Effector memory CD4-positive, alpha-beta T cell (primary cell): ENCODE data around the gene TWIST2.

Source experiments
- DNase-seq, 3 donors: peaks; one replicate each; pipeline ENCODE4 v3.0.0-alpha.2; 2020
- H3K27ac ChIP-seq: 2 replicates; pipeline ENCODE4 v1.7.0; 2013; ENCODE audit warnings: mild to moderate bottlenecking, low read length, moderate library complexity; ENCODE audit not compliant: insufficient read depth, poor library complexity, severe bottlenecking
- H3K27me3 ChIP-seq: replicated peaks from 2 replicates; pipeline ENCODE4 v1.7.0; 2013; ENCODE audit warnings: mild to moderate bottlenecking, low read length; ENCODE audit not compliant: insufficient read depth, control insufficient read depth, poor library complexity, severe bottlenecking
- H3K36me3 ChIP-seq: 2 replicates; pipeline ENCODE4 v1.7.0; 2013; ENCODE audit warnings: mild to moderate bottlenecking, low read length, moderate library complexity; ENCODE audit not compliant: control insufficient read depth, insufficient read depth
- H3K4me1 ChIP-seq: 2 replicates; pipeline ENCODE4 v1.7.0; 2013; ENCODE audit warnings: low read length, mild to moderate bottlenecking; ENCODE audit not compliant: control insufficient read depth, insufficient read depth, poor library complexity, severe bottlenecking
- H3K4me3 ChIP-seq: 2 replicates; pipeline ENCODE4 v1.7.0; 2013; ENCODE audit warnings: low read length, low read depth, mild to moderate bottlenecking; ENCODE audit not compliant: insufficient read depth, poor library complexity, severe bottlenecking
- H3K9me3 ChIP-seq: 2 replicates; pipeline ENCODE4 v1.7.0; 2013; ENCODE audit warnings: mild to moderate bottlenecking, low read length, moderate library complexity; ENCODE audit not compliant: control insufficient read depth

Gene TWIST2

DNA sequence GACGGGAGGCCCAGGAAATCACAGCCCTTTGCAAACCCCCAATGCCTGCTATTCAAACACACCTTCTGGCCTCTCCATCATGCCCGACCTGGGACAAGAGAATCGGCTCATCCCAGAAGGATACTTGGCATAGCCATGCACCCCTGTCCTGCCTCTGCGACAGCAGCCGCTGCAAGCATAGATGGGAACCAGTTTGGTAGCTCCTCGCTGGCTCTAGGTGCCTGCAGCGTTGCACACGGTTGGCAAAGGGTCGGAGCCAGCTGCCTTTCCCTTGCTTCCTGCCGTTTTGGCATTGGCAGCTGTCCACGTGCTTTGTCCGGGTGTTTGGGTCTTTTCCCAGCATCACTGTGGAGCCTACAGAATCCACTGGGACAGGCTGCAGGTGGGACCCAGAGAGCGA, 76.9 kb downstream of the TWIST2 start:
- no peak for DNase-seq
- H3K27ac ChIP-seq = no peak overlapping the region
- peaks cover 8% of the 10 kb centered on the region for H3K27me3 ChIP-seq
- no peaks in the 10 kb centered on the region for H3K4me1 ChIP-seq
- H3K4me3 ChIP-seq = no peak overlapping the region
- no peaks in the 10 kb centered on the region for H3K36me3 ChIP-seq
- H3K9me3 ChIP-seq = no peaks in the 10 kb centered on the region

GRCh38 chr2:238925281-238925680, 77.4 kb downstream of the TWIST2 start:
- H3K4me3 ChIP-seq = no peak overlapping the region
- no peaks in the 10 kb centered on the region for H3K9me3 ChIP-seq
- H3K27me3 ChIP-seq = peaks cover 8% of the 10 kb centered on the region
- no peaks in the 10 kb centered on the region for H3K36me3 ChIP-seq
- no peak overlapping the region for H3K27ac ChIP-seq
- H3K4me1 ChIP-seq = no peaks in the 10 kb centered on the region
- no peak for DNase-seq

DNA sequence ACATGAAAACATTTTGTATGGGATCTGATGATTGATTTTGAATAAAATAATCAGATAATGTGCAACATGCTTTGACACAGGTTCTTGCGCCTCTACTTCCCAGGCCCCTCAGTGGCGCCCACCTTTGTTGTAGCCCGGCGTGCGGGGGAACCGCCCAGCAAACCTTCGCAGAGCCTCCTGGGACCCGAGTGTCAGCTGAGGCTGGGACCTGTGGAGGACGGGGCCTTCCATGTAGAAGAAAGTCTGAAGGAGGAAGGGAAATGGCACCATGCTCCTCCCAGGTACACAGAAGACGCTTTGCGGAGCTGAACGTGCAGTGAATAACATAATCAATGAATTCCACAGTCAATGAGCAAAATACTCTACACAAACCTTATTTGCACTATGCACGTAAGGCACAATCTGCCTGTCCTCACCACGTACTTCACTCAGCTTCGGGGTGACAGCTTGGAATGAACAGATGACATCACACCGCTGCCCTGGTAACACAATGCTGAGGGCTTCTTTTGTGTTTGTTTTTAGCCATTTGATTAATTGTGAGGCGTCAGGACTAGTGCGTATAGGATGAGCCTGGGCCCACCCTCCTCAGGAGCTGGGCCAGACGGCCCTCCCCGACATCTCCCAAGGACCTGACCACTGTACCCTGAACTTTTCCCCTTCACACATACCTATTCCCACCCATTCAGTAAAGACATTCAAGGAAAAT, 78.1 kb downstream of the TWIST2 start:
- H3K27ac ChIP-seq = no peak overlapping the region
- DNase-seq = no peak
- H3K4me3 ChIP-seq = no peak overlapping the region
- no peaks in the 10 kb centered on the region for H3K9me3 ChIP-seq
- H3K36me3 ChIP-seq = no peaks in the 10 kb centered on the region
- H3K4me1 ChIP-seq = no peaks in the 10 kb centered on the region
- peaks cover 8% of the 10 kb centered on the region for H3K27me3 ChIP-seq

GRCh38 chr2:238926761-238927611, 79.1 kb downstream of the TWIST2 start:
- no peak for DNase-seq
- H3K4me3 ChIP-seq = no peak overlapping the region
- no peaks in the 10 kb centered on the region for H3K9me3 ChIP-seq
- no peaks in the 10 kb centered on the region for H3K36me3 ChIP-seq
- peaks cover 7% of the 10 kb centered on the region for H3K27me3 ChIP-seq
- H3K4me1 ChIP-seq = no peaks in the 10 kb centered on the region
- no peak overlapping the region for H3K27ac ChIP-seq

- H3K27ac ChIP-seq = no peak overlapping the region
- H3K9me3 ChIP-seq = no peaks in the 10 kb centered on the region
- H3K4me3 ChIP-seq = no peak overlapping the region
- peaks cover 5% of the 10 kb centered on the region for H3K27me3 ChIP-seq
- H3K36me3 ChIP-seq = no peaks in the 10 kb centered on the region
- H3K4me1 ChIP-seq = no peaks in the 10 kb centered on the region
- no peak for DNase-seq
Measured at GRCh38 chr2:238927746-238928519, 80.0 kb downstream of the TWIST2 start.

DNA sequence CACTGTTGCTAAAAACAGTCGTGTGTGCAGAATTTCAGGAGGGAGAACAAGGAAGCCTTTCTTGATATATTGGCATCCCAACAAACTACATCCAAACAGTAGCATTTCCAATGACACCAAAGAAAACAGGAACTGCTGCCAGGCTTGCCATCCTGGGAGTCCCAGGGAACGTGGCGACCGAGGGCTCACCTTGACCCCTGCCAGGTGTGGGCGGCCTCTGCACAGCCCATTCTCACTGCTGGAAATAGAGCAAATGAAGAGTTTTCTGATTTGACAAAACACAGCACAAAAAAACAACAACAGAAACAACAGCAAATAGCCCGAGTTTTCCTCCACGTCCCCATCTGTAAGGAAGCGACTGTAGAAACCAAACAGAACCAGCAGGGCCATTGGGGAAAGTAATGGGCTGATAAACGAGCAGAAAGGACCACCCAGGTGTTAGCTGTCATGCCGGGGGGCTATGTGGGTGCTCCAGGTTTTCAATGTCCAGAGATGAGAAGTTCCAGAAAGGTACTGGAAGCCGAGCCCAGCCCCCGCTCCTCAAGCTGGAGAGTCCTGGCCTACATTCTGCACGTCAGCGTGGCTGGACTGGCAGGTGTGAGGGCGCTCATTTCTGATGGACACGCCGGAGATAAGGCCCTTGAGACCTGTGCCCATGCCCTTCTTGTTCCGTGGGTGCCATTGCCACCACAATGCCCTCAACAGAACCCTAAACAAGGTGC, 80.8 kb downstream of the TWIST2 start:
- peaks cover 5% of the 10 kb centered on the region for H3K27me3 ChIP-seq
- H3K4me1 ChIP-seq = no peaks in the 10 kb centered on the region
- H3K4me3 ChIP-seq = no peak overlapping the region
- H3K27ac ChIP-seq = no peak overlapping the region
- no peak for DNase-seq
- no peaks in the 10 kb centered on the region for H3K36me3 ChIP-seq
- H3K9me3 ChIP-seq = no peaks in the 10 kb centered on the region

GRCh38 chr2:238929242-238930081, 81.6 kb downstream of the TWIST2 start:
- no peak overlapping the region for H3K27ac ChIP-seq
- H3K4me1 ChIP-seq = no peaks in the 10 kb centered on the region
- H3K36me3 ChIP-seq = no peaks in the 10 kb centered on the region
- H3K27me3 ChIP-seq = peaks cover 5% of the 10 kb centered on the region
- H3K4me3 ChIP-seq = no peak overlapping the region
- no peaks in the 10 kb centered on the region for H3K9me3 ChIP-seq
- DNase-seq = no peak

GRCh38 chr2:238930216-238930615, 82.3 kb downstream of the TWIST2 start:
- Histone ChIP-seq H3K9me3 (no peaks in the 10 kb centered on the region), H3K4me3 (no peak overlapping the region), H3K36me3 (no peaks in the 10 kb centered on the region), H3K4me1 (no peaks in the 10 kb centered on the region), H3K27me3 (peaks cover 4% of the 10 kb centered on the region), H3K27ac (no peak overlapping the region)
- no peak for DNase-seq
